ENCODE measurements around the gene IL26. TPM values are rescaled to one million over a fixed set of nuclear protein-coding genes. Genes with fewer than 3 reads are reported as not detected.

IL26 gene
- total and polyA plus RNA-seq, 5 donors, result not detected

Other genes with a start within 250 kb of the IL26 start
- 1 to 10 TPM in 1 of 4 donors, under 1 TPM in 2, not detected in 1; 0.80 to 1.4 (median 0.93) TPM for gene IFNG-AS1, start 236.4 kb downstream of the IL26 start, total RNA-seq
- gene IFNG-AS1, start 236.4 kb downstream of the IL26 start, polyA plus RNA-seq, result 0.79 TPM
- gene IFNG, start 66.1 kb downstream of the IL26 start, total RNA-seq, result not detected
- gene IFNG, start 66.1 kb downstream of the IL26 start, polyA plus RNA-seq, result not detected
- gene IL22, start 27.8 kb upstream of the IL26 start, total RNA-seq, result not detected
- gene IL22, start 27.8 kb upstream of the IL26 start, polyA plus RNA-seq, result not detected
- 10 to 100 TPM in 3 of 4 donors, 1 to 10 TPM in 1; 8.8 to 14.6 (median 11.8) TPM for gene MDM1, start 106.6 kb upstream of the IL26 start, total RNA-seq
- gene MDM1, start 106.6 kb upstream of the IL26 start, polyA plus RNA-seq, result 8.6 TPM